ENCODE measurements around the gene THRB. TPM values are rescaled to one million over a fixed set of nuclear protein-coding genes. Genes with fewer than 3 reads are reported as not detected.

THRB gene
- total RNA-seq, 2 donors from 2014 or later: 6.7 to 6.9 TPM

DNA sequence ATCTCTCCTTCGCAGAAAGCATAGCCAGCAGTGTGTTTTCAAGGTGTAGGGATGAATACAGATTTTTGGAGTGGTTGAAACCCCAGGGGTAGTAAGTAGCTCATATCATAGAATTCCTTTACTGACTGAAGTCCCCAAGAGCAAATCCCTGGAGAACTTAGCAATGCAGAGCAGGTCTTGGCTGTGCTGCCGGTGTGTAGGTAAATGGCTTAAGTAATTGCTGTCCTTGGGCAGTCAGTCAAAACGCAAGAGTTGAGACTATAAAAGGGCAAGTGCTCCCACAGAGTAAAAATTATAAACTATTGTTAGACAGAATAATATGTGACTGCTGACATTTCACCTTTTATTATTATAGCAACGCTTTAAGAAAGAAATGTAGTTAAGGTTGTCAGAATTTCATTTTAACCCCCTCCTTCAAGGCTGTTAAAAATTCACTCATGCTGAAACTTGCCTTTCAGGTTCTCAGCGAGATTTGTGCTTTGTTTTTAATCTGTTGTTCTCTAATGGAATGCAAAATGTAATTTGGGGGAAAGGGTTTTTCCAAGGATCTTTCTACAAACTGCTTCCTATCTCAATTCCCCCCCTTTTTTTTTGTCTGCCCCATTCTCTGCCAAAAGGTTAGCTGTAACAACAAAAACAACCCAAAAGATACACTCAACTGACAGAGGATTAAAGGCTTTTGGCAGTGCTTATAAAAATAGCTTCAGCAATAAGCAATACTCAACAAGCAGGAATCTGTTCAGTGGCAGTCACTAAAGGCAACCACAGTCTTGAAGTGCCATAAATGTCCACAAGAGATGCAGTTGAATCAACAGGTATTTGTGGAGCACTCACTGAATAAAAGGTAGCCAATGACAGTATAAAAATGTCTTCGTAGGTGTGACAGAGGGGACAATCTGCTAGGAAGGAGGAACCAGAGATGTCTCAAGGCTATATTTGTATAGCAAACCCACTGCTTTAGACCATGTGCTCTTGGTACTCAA is 105.3 kb downstream of the THRB start:
- intact Hi-C loops (cut with DNase I): no loop called here
- H3K36me3 ChIP-seq (replicated peaks in 1 of 2; ENCODE audit: insufficient read depth in 1 of 2, low read depth in 2 of 2): no peaks in the 10 kb centered on the region
- DNase-seq (peak; percentile 24 to 72 (median 50)), ATAC-seq (peak; percentile 69)
- peak overlapping the region; percentile 61 to 66 (median 63) for H3K27ac ChIP-seq
- H3K9me3 ChIP-seq: no peaks in the 10 kb centered on the region
- whole genome bisulfite sequencing, 2 donors: 23 to 27% methylated on average over 6 of the region's 6 CpGs
- TF ChIP-seq POLR2A (IDR thresholded peaks at IDR 0.05): no peak
- TF ChIP-seq, protein P1, sequence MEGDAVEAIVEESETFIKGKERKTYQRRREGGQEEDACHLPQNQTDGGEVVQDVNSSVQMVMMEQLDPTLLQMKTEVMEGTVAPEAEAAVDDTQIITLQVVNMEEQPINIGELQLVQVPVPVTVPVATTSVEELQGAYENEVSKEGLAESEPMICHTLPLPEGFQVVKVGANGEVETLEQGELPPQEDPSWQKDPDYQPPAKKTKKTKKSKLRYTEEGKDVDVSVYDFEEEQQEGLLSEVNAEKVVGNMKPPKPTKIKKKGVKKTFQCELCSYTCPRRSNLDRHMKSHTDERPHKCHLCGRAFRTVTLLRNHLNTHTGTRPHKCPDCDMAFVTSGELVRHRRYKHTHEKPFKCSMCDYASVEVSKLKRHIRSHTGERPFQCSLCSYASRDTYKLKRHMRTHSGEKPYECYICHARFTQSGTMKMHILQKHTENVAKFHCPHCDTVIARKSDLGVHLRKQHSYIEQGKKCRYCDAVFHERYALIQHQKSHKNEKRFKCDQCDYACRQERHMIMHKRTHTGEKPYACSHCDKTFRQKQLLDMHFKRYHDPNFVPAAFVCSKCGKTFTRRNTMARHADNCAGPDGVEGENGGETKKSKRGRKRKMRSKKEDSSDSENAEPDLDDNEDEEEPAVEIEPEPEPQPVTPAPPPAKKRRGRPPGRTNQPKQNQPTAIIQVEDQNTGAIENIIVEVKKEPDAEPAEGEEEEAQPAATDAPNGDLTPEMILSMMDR (IDR thresholded peaks at IDR 0.05): peak in 2 of 7 experiments; percentile 16 to 17
- no peak overlapping the region for H3K4me3 ChIP-seq
- no peaks in the 10 kb centered on the region for H3K27me3 ChIP-seq
- H3K4me1 ChIP-seq: peaks cover 39% of the 10 kb centered on the region

DNA sequence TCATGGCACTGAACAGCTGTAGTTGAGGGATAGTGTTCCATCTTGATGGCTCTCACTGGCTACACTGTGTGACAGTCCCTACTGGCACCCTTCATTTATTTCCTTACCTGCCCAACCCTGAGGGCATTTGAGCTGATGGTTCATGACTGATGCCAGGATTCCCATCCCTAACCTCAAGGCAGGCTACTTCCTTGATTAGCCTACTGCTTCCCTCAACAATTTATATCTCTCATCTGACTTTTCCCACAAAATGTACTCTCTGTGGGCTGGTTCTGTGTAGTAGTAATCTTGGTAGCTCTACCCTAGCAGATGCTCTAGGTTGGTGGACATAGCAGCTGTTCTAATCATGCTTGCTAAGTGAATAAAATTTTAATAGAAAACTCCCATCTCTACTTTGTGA is 106.0 kb downstream of the THRB start:
- no peak for DNase-seq
- Histone ChIP-seq H3K9me3 (no peaks in the 10 kb centered on the region), H3K36me3 (replicated peaks in 1 of 2; ENCODE audit: insufficient read depth in 1 of 2, low read depth in 2 of 2) (no peaks in the 10 kb centered on the region), H3K27me3 (no peaks in the 10 kb centered on the region), H3K4me3 (no peak overlapping the region), H3K4me1 (peaks cover 39% of the 10 kb centered on the region), H3K27ac (peak overlapping the region in 3 of 4 donors; percentile 62 to 66 (median 64))
- intact Hi-C loops (cut with DNase I): no loop called here
- TF ChIP-seq POLR2A (IDR thresholded peaks at IDR 0.05): no peak
- TF ChIP-seq, protein P1 (IDR thresholded peaks at IDR 0.05): no peak
- ATAC-seq: no peak

DNA sequence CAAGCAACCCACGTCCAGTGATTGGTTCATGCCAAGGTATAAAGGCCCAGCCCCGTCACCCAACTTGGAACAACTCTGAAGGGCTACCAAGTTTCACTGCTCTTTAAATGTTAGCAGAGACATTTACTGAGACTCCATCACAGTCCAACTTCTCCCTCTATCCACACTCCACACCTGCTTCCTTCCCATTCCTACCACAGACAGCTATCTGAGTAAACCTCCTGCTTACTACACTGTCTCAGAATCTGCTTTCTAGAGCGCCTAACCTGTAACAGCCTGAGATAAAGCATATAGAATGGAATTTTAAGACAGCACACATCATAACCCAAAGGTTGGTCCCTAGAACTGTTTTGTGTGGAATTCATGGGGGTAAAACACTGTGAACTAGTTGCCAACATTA is 106.5 kb downstream of the THRB start:
- no peaks in the 10 kb centered on the region for H3K27me3 ChIP-seq
- ATAC-seq (no peak), DNase-seq (no peak)
- TF ChIP-seq, protein P1 (IDR thresholded peaks at IDR 0.05): no peak
- no peak for TF ChIP-seq POLR2A (IDR thresholded peaks at IDR 0.05)
- intact Hi-C loops (cut with DNase I): no loop called here
- peak overlapping the region in 3 of 4 donors; percentile 62 to 66 (median 64) for H3K27ac ChIP-seq
- no peak overlapping the region for H3K4me3 ChIP-seq
- WGBS, 2 donors: 43 to 45% methylated on average over 3 of the region's 3 CpGs
- H3K36me3 ChIP-seq (replicated peaks in 1 of 2; ENCODE audit: insufficient read depth in 1 of 2, low read depth in 2 of 2): no peaks in the 10 kb centered on the region
- no peaks in the 10 kb centered on the region for H3K9me3 ChIP-seq
- peaks cover 34% of the 10 kb centered on the region for H3K4me1 ChIP-seq

DNA sequence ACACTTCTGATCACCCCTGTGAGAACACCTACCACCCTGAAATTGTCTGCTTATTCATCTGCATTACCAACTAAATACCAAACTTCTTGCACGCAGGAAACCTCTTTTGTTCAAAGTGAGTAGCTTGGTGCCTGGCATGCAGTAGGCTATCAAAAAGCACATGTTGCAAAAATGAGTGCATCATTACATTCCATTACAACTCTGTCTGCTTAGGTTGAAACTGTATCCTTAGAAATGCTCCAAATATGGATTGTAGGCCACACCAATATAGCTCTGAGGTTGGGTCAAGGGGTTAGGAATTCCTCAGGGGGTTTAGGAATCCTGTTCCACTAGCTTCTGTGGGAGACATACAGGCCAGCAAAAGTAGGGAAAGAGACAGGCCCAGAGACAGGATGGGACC is 107.2 kb downstream of the THRB start:
- no peaks in the 10 kb centered on the region for H3K27me3 ChIP-seq
- ATAC-seq (no peak), DNase-seq (no peak)
- no peak overlapping the region for H3K27ac ChIP-seq
- H3K4me1 ChIP-seq: peaks cover 32% of the 10 kb centered on the region
- intact Hi-C loops (cut with DNase I): no loop called here
- no peaks in the 10 kb centered on the region for H3K36me3 ChIP-seq (replicated peaks in 1 of 2; ENCODE audit: insufficient read depth in 1 of 2, low read depth in 2 of 2)
- H3K4me3 ChIP-seq: no peak overlapping the region
- TF ChIP-seq, protein P1 (IDR thresholded peaks at IDR 0.05): no peak
- TF ChIP-seq POLR2A (IDR thresholded peaks at IDR 0.05): no peak
- WGBS, 2 donors: 90 to 95% methylated on average over 1 of the region's 1 CpG
- H3K9me3 ChIP-seq: no peaks in the 10 kb centered on the region
